ENCODE measurements around the gene EEF2K. TPM values are rescaled to one million over a fixed set of nuclear protein-coding genes. Genes with fewer than 3 reads are reported as not detected.

Gene EEF2K
- total RNA-seq, 1 donor from 2014 or later = 19.3 TPM

- peaks cover under 1% of the 10 kb centered on the region for H3K36me3 Mint-ChIP-seq (ENCODE audit: low read depth, unreplicated experiment)
- H3K4me1 Mint-ChIP-seq (ENCODE audit: unreplicated experiment) = no peaks in the 10 kb centered on the region
- H3K27me3 Mint-ChIP-seq (ENCODE audit: unreplicated experiment) = no peaks in the 10 kb centered on the region
- no peak for DNase-seq (ENCODE audit: low spot score)
- H3K27ac Mint-ChIP-seq (ENCODE audit: unreplicated experiment) = no peak overlapping the region
- no peaks in the 10 kb centered on the region for H3K9me3 Mint-ChIP-seq (ENCODE audit: unreplicated experiment)
- TF ChIP-seq CTCF (IDR thresholded peaks at IDR 0.05; ENCODE audit: unreplicated experiment) = no peak
- H3K4me3 Mint-ChIP-seq (ENCODE audit: unreplicated experiment) = no peak overlapping the region
Observed at GRCh38 chr16:22291020-22291419, 84.9 kb downstream of the EEF2K start.

GRCh38 chr16:22291860-22292318 lies 85.8 kb downstream of the EEF2K start:
- no peak for DNase-seq (ENCODE audit: low spot score)
- Mint-ChIP-seq H3K27me3 (ENCODE audit: unreplicated experiment) (peaks cover 3% of the 10 kb centered on the region), H3K9me3 (ENCODE audit: unreplicated experiment) (no peaks in the 10 kb centered on the region), H3K4me1 (ENCODE audit: unreplicated experiment) (no peaks in the 10 kb centered on the region), H3K4me3 (ENCODE audit: unreplicated experiment) (no peak overlapping the region), H3K27ac (ENCODE audit: unreplicated experiment) (no peak overlapping the region), H3K36me3 (ENCODE audit: low read depth, unreplicated experiment) (no peaks in the 10 kb centered on the region)
- no peak for TF ChIP-seq CTCF (IDR thresholded peaks at IDR 0.05; ENCODE audit: unreplicated experiment)

- no peaks in the 10 kb centered on the region for H3K9me3 Mint-ChIP-seq (ENCODE audit: unreplicated experiment)
- H3K27me3 Mint-ChIP-seq (ENCODE audit: unreplicated experiment) = peaks cover 6% of the 10 kb centered on the region
- H3K36me3 Mint-ChIP-seq (ENCODE audit: low read depth, unreplicated experiment) = no peaks in the 10 kb centered on the region
- no peak overlapping the region for H3K4me3 Mint-ChIP-seq (ENCODE audit: unreplicated experiment)
- no peaks in the 10 kb centered on the region for H3K4me1 Mint-ChIP-seq (ENCODE audit: unreplicated experiment)
- TF ChIP-seq CTCF (IDR thresholded peaks at IDR 0.05; ENCODE audit: unreplicated experiment) = no peak
- H3K27ac Mint-ChIP-seq (ENCODE audit: unreplicated experiment) = no peak overlapping the region
- DNase-seq (ENCODE audit: low spot score) = no peak
Observed at GRCh38 chr16:22292320-22292719, 86.2 kb downstream of the EEF2K start.

- TF ChIP-seq CTCF (IDR thresholded peaks at IDR 0.05; ENCODE audit: unreplicated experiment) = no peak
- Mint-ChIP-seq H3K9me3 (ENCODE audit: unreplicated experiment) (no peaks in the 10 kb centered on the region), H3K4me1 (ENCODE audit: unreplicated experiment) (peaks cover 2% of the 10 kb centered on the region), H3K27ac (ENCODE audit: unreplicated experiment) (no peak overlapping the region), H3K27me3 (ENCODE audit: unreplicated experiment) (peaks cover 13% of the 10 kb centered on the region), H3K36me3 (ENCODE audit: low read depth, unreplicated experiment) (no peaks in the 10 kb centered on the region), H3K4me3 (ENCODE audit: unreplicated experiment) (no peak overlapping the region)
- no peak for DNase-seq (ENCODE audit: low spot score)
Observed at GRCh38 chr16:22293137-22294106, 87.3 kb downstream of the EEF2K start.

All from endothelial cell (in vitro differentiated cells).